HG03280 (cell line): ENCODE data around the gene PFKFB3.
A peak's percentile ranks its signal among the peaks of the same experiment; 100 is the strongest.
"Not testable (repeated sequence)": the region's sequence is repeated elsewhere in the genome, so short reads cannot be mapped to it uniquely, and the experiment has no call there.

Experiments used
- ATAC-seq: cut with Tn5 transposase; IDR thresholded peaks from one replicate; pipeline ENCODE4 v1.9.1; 2021; ENCODE audit warnings: mild to moderate bottlenecking, moderate library complexity; ENCODE audit not compliant: unreplicated experiment

Gene PFKFB3

DNA sequence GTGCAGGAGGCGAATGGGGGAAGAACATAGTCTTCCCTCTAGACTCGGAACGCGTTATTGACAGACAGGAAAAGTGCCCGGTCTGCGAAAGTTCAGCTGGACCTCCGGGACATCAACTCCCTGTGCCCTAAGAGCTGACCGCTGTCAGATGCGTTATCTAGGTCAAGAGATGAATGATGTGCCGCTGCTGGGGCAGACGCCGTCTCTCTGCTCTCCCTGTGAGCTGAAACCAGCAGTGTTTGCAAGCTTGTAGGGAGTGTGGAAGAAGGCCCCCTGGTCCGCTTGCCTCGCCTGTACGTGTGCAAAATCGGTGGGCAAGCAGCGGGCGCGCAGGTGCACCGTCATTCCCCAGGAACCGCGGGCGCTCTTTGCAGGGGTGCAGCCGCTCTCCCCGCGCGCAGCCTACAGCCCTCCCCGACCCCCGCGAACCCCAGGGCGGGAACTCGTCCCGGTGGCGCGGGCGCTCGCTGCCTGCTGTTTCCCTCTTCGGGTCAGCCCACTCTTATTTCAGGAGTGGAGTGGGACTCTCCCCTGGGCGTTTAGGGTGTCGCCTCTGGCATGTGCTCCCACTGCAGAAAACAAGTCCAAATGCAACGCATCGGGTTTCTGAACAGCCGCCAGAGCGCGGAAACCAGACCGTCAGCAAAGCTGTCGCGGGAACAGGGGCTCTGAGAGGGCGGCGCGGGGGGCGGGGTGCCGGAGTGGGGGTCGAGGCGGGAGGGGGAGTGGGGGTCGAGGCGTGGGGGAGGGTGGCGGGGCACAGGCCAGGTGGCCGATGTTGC is 1.8 kb upstream of the PFKFB3 start:
- no peak for ATAC-seq

DNA sequence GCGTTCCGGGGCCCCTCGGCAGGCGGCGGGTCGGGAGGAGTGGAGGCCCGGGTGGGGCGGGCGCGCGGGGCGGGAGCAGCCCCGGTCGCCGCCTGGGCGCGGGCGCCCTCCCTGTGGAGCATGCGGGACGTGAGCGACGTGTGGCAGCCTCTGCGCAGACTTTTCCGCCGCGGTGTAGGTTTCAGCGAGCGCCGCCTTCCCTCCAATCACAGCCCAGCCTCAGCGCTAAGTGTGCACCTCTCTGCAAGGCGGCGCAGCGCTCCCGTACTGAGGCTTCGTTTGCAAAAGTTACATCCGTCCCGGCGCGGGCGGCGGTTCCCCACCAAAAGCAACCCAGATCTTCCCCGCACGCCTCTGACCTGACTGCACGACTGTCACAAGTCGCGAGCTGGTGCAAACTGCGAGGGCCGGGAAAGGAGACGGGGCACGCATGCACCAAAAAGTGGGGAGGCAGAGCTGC is 1.2 kb upstream of the PFKFB3 start:
- ATAC-seq = peak; percentile 47

DNA sequence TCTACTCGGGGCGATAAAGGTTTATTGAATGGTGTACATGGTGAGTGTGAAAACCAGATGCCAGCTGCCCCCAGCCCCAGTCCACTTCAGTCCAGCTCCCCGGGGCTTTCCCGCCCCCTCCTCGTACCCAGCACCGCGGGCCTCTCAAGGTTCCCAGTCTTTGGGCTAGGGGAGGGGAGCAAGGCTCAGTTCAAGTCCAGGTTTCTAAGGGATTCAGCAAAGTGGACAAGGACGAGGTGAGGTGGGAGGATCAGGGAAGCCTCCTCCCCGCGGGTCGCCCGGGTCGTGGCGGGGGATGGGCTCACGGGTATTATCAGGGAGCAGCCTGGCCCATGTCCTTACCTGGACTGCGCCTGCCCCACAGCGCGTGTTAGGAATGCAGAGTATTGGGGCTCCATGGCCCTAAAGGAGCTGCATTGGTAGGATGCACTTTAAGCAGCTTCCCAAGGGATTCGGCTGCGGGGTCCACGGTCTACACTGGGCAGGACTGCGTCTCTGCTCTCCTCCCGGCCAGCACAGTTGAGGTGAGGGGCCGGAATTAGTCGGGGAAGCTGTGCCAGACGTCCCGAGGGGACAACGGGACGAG is 541 bp upstream of the PFKFB3 start:
- no peak for ATAC-seq

DNA sequence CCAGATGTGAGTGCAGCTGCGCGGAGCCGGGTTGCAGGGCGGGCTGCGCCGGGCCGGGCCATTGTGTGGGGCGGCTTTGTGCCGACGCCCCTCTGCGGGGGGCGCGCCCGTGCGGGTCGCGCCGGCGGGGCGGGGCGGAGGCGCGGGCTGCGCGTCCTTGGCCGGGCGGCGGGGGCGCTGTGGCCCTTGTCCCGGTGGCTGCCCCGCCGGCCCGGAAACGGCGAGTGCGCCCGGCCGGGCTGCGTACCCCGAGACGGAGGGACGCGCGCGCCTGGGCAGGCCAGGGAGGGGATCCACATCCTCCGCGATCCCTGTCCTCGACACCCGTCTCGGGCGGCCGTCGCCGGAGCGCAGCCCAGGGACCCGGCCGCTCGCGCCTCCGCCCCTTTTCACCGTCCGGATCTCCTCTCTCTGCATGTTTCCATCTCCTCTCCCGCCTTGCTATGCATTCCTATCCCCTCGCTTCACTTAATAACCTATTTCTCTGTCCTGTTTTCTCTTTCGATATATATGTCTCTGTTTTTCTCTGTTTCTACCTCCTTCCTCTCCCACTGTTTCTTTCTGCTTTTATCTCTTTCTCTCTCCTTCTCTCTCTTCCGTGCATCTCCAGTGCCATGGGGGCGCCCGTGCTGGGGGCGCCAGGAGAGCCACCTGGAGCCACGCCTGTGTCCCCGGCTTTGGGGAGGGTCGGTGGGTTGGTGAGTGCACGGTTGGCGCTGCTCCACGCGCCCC is 765 bp downstream of the PFKFB3 start:
- ATAC-seq = peak; percentile 45

DNA sequence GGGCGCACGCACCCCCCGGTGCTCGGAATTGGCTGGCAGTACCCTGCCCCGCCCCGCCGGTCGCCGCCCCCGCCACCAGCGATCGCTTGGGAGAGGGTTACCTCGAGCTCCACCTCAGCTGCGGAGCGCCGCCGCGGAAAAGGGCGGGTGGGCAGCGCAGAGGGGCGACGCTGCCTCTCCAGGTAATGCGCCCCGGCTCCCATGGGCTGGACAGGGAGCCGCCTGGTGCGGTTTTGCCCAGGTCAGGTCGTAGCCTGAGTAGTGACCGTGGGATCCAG is 1.3 kb downstream of the PFKFB3 start:
- no peak for ATAC-seq

DNA sequence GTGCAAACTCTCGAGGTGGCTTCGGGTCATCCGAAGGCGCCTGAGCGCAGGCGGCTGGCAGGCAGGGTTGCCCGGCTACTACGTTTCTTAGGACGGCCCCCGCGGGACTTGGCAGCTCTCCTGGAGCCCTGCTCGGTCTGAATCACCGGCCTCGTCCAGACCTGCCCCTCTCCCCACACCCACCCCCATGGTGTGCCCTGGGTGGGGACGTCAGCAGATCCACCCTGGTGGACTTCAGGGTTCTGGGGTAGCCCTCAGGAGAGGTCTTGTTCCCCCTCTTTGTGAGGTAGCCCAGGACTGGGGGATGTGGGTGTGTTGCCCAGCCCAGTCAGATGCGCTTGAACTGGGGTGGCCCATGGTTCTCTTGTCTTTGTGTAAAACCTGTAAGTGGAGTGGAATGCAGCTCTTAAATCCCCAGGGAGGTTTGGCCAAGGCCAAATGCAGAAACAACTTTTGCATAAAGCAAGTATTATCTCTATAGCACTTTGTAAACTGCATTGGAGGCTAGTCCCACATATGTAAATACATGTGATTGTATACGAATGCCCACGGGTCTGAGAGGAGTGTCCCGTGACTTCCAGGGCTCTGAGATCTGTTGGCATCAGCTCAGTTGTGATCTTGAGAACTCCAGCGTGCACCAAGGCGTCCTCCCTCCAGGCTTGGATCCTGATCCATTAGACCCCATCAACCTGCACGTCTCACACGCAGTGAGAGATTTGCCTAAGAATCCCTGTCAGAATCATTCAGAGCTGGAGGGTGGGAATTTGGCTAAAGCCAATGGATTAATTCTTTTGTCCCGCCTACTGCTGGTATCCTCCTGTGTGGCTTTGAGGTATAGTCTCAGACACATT is 1.8 kb downstream of the PFKFB3 start:
- ATAC-seq = no peak

DNA sequence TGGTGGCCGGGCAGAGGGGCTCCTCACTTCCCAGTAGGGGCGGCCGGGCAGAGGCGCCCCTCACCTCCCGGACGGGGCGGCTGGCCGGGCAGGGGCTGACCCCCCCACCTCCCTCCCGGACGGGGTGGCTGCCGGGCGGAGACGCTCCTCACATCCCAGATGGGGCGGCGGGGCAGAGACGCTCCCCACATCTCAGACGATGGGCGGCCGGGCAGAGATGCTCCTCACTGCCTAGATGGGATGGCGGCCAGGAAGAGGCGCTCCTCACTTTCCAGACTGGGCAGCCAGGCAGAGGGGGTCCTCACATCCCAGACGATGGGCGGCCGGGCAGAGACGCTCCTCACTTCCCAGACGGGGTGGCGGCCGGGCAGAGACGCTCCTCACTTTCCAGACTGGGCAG is 3.8 kb downstream of the PFKFB3 start:
- ATAC-seq = not testable (repeated sequence)

DNA sequence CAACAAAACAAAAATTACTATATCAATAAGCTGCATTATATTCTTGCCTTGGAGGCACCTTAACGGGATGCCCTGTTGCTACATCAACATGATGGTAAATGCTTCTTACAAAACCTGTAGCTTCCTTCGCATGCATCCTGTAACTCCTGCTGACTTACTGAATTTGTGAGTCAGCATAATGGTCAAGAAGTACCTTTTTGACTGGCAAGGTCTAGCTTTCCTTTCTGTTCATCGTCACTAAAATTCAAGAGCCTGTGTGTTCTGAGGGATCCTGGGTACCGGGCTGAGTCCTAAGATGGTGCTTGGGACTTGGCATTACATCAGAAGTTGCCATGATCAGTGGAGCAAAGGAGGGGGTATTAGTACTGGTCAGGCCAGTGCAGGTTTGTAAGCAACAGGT is 4.9 kb downstream of the PFKFB3 start:
- ATAC-seq = no peak

DNA sequence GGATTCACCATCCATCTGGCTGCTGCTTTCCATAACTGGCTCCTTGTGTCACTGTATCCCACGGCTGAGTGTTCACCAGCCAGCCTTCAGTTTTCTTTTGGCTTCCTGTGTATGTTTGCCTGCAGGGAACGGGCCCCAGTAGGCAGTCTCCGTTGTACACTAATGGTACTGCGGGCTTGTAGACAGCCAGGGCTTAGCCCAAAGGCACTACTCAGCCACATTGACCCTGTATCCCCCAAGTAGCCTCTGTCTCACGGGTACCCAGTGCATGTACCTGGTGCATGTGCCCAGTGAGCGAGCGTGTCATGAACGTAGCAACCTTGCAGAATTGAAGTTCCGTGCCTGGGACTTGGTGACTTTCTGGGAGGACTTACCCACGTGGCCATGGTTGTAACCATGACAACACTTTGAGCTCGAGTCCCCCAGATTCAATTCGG is 6.1 kb downstream of the PFKFB3 start:
- no peak for ATAC-seq

DNA sequence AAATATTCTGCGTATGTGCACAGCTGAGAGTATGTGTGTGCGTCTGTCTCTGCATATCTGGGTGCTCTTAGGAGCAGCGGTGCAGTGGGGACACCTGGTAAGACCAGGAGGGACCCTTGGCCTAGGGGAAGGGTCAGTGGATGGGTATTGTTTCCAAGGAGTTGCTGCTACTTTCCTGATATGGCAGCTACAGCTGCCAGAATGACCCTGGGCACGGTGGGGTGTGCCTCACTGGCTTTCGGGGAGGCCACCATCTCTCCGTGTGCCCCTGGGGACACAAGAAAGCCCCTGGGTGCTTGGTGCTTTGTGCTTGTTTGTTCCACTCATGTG is 8.6 kb downstream of the PFKFB3 start:
- no peak for ATAC-seq

DNA sequence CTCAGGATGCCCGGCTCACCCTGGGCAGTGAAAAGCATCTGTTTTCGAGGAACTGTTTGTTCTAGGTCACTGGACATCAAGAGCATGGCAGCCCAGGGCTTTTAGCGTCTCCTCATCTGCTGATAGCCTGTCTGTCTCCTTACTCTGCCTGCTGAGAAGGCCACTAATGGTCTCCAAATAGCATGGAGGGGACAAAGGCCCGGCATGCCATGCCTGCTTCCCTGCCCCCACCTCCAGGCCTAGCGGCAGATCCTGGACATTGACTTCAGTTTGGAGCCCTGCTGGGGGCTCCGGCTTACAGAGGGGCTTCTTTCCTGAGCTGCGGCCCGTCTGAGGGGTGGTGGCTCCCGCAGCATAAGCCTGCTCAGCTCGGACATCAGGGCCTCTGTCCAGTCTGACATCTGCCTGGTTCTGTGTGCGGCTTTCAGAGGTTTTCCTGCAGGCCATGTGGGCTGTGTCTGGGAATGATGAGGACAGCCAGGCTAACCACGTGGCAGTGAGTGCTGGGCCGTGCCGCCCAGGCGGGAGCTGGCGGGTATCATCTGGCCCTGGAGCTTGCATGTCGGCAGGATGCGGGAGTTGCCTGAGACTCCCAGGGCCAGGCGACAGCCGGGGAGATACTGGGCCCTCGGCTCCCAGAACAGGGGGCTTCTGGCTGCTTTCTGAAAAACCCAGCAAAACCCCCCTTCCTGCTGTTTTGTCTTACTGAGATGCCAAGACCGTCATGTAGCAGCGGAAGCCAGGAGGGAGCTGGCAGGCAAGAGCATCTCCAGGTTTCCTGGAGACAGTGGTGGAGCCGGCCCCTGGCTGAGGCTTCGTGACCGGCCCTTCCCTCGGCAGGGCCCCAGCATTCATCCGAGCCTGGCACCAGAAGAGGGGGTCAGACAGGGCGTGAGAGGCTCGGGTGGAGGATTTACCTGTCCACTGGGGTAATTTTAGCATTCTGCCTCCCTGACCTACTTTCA is 9.2 kb downstream of the PFKFB3 start:
- ATAC-seq = no peak

DNA sequence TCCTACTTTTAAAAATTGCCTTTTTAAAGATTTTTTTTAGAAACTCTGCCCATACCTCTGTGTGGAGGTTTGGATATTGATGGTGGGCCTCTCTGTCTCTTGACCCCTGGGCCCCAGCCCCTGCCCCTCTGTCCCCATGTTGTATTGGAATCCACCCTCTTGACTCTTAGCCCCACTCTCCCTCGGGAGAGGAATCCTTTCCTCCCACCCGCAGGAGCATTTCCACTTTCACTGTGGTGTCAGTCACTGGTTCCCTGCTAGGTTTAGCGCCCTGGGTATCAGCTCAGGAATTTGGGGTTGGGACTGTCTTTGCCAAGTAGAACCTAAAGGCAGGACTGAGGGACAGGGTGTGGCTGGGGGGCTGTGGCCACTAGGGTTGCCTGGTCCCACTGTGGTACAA is 10.1 kb downstream of the PFKFB3 start:
- no peak for ATAC-seq

DNA sequence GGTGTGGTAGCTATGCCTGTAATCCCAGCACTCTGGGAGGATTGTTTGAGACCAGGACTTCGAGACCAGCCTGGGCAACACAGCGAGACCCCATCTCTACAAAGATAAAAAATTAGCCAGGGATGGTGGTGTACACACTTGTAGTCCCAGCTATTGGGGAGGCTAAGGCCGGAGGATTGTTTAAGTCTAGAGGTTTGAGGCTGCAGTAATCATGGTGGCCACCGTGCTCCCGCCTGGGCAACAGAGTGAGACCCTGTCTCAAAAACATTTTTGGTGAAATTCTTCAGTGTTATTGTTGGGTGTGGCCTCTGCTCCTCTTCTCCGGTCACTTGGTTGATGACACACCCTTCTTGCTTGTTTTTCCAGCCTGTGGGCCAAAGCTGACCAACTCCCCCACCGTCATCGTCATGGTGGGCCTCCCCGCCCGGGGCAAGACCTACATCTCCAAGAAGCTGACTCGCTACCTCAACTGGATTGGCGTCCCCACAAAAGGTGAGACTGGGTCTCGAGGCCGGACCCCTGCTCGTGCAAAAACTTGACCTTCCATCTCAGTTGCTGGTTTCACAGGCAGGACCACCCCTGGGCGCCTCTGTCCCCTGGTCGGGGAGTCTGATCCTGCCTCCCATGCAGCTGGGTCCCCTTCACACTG is 10.6 kb downstream of the PFKFB3 start:
- no peak for ATAC-seq

DNA sequence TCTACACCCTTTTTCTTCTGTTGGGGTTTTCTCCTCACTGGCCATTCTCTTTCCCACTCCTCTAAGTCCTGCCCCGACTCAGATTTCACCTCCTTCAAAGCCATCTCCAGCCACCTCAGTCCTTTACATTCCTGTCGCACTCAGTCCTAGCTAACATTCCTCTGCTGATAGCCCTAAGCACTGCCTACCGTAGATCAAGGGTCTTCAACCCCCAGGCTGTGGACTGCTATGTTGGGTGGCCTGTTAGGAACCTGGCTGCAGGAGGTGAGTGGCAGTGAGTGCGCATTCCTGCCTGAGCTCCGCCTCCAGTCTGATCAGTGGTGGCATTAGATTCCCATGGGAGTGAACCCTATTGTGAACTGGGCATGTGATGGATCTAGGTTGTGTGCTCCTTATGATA is 11.2 kb downstream of the PFKFB3 start:
- no peak for ATAC-seq

DNA sequence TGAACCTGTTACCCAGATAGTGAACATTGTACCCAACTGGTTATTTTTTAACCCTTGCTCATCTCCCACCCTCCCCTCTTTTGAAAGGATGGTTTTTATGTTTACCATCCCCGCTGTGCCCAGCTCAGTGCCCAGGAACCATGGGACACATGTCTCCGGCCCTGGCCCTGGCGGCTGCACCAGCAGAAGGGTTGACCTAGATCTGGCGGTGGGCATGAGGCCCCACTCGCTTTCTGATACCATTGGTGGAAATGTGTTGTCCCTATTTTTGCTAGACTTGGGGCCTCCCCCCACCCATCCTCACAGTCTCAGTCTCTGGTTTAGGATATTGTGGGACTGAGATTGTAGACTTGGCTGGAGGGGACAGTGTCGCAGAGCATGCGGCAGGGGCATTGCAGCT is 11.9 kb downstream of the PFKFB3 start:
- no peak for ATAC-seq

DNA sequence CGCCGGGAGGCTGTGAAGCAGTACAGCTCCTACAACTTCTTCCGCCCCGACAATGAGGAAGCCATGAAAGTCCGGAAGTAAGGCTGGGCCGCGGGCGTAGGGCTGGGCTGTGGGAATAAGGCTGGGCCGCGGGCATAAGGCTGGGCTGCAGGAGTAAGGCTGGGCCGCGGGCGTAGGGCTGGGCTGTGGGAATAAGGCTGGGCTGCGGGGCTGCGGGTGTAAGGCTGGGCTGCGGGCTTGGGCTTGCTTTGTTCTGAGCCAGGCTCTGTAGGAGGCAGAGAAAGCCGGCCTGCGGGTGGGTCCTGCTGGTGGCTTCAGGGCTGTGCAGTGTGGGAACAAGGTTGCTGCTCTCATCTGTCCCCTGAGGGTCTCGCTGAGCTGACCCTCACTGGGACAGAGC is 12.5 kb downstream of the PFKFB3 start:
- no peak for ATAC-seq

DNA sequence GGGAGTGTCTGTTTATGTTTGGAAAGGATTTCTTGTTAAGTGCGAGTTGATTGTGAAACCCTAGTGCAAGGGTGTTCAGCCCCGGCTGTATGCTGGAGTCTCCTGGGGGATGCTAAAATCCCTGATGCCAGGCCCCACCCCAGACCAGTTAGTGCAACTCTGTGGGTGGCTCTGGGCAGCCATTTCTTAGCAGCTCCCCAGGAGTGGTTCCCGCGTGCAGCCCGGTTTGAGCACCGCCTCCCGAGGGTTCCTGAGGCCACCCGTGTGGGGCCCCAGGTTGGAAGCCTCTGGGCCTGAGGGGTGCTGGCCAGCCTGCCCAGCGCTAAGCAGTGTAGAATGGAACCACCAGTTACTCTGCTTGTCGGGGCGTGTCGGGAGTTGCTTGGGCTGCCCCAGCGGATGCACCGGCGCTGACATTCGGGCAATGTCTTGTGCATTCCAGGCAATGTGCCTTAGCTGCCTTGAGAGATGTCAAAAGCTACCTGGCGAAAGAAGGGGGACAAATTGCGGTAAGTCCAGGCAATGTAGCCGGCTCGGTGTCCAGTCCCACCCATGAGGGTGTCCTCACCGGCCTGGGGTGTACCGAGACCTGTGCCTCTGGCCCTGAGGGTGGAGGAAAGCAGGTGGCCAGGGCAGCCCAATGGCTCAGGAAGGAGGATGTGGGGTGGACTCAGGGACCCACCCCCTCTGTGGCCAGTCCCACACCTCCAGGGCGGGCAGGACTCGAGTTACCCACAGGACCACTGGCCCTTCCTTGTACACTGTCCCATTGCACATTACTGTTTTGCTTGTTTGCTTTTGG is 13.2 kb downstream of the PFKFB3 start:
- no peak for ATAC-seq

DNA sequence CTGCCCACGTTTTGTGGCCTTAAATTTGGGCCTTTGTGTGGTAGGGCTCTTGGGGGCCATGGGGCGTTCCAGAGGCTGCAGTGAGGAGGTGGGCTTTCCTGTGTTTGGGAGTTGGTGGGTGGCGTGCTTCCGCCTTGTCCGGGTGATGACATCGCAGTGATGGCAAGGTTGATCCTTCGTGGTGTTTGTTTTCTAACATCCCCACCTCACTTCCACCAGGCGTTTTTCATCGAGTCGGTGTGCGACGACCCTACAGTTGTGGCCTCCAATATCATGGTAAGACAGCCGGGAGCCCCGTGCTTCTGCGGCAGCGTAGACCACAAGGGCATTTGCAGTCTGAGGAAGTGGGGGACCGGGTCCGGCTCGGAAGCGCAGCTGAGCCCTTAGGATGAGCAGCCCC is 14.2 kb downstream of the PFKFB3 start:
- no peak for ATAC-seq

DNA sequence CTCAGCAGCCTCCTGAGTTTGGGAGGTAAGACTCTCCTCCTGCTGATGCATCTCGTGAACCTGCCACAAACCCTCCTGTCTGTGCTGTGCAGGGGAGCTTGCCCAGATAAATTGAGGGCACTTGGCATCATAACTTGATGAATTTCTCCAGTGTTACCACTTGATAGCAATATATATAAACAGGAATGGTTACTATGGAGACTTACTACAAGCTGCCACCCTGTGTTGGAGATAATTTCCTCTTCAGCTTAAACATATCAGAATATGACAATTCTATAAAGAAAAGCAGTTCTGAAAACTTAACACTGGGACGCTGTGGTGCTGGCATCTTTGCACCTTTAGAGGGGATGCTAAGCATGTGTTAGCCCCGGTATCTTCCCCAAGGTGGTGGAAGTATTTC is 14.9 kb downstream of the PFKFB3 start:
- no peak for ATAC-seq
